CD4-positive, alpha-beta T cell treated with Interleukin-4 for 4 hours (primary cell): Measurements from ENCODE around the gene NAAA.
"Not testable (repeated sequence)": the region's sequence is repeated elsewhere in the genome, so short reads cannot be mapped to it uniquely, and the experiment has no call there.

Source experiments
- DNase-seq: peaks from one replicate; pipeline ENCODE4 v3.0.0-alpha.2; 2020

NAAA gene

GRCh38 chr4:75940692-75941253 is at the start of gene NAAA:
TSS of gene NAAA (minus strand) at chr4:75941013. CDS start at chr4:75940949, 64 bp downstream.
- peak; percentile 77 for DNase-seq

- DNase-seq: no peak
These were observed 49.2 kb upstream of the NAAA start for GRCh38 chr4:75989846-75990528.

GRCh38 chr4:75985116-75985515 is 44.3 kb upstream of the NAAA start:
- no peak for DNase-seq

- no peak for DNase-seq
These were observed 39.8 kb upstream of the NAAA start for GRCh38 chr4:75980576-75980975.

- no peak for DNase-seq
These were observed 35.4 kb upstream of the NAAA start for GRCh38 chr4:75976177-75976576.

GRCh38 chr4:75973766-75974165 is 33.0 kb upstream of the NAAA start:
- no peak for DNase-seq

GRCh38 chr4:75968084-75968483 is 27.3 kb upstream of the NAAA start:
- no peak for DNase-seq

- DNase-seq: no peak
These were observed 22.7 kb upstream of the NAAA start for GRCh38 chr4:75963558-75963957.

- DNase-seq: not testable (repeated sequence)
These were observed 21.3 kb upstream of the NAAA start for GRCh38 chr4:75962072-75962471.

- not testable (repeated sequence) for DNase-seq
These were observed 17.7 kb upstream of the NAAA start for GRCh38 chr4:75958546-75958945.

- DNase-seq: not testable (repeated sequence)
These were observed 14.0 kb upstream of the NAAA start for GRCh38 chr4:75954811-75955210.

GRCh38 chr4:75953509-75953908 is 12.7 kb upstream of the NAAA start:
- DNase-seq: no peak

- DNase-seq: no peak
These were observed 9.5 kb upstream of the NAAA start for GRCh38 chr4:75950213-75950815.

GRCh38 chr4:75948822-75949444 is 8.1 kb upstream of the NAAA start:
- DNase-seq: no peak

GRCh38 chr4:75939890-75940691 is 722 bp downstream of the NAAA start:
- peak; percentile 75 for DNase-seq

- DNase-seq: no peak
These were observed 5.2 kb downstream of the NAAA start for GRCh38 chr4:75935628-75936027.

GRCh38 chr4:75930152-75930551 is 10.7 kb downstream of the NAAA start:
- no peak for DNase-seq

GRCh38 chr4:75924916-75925315 is 15.9 kb downstream of the NAAA start:
- not testable (repeated sequence) for DNase-seq

GRCh38 chr4:75924309-75924827 is 16.4 kb downstream of the NAAA start:
- no peak for DNase-seq

GRCh38 chr4:75922588-75922987 is 18.2 kb downstream of the NAAA start:
- no peak for DNase-seq

GRCh38 chr4:75921910-75922309 is 18.9 kb downstream of the NAAA start:
- DNase-seq: no peak

GRCh38 chr4:75920327-75920726 is 20.5 kb downstream of the NAAA start:
- DNase-seq: no peak

- DNase-seq: no peak
These were observed 20.9 kb downstream of the NAAA start for GRCh38 chr4:75919920-75920319.
